Measurements from ENCODE around the gene RPL27A.

DNA sequence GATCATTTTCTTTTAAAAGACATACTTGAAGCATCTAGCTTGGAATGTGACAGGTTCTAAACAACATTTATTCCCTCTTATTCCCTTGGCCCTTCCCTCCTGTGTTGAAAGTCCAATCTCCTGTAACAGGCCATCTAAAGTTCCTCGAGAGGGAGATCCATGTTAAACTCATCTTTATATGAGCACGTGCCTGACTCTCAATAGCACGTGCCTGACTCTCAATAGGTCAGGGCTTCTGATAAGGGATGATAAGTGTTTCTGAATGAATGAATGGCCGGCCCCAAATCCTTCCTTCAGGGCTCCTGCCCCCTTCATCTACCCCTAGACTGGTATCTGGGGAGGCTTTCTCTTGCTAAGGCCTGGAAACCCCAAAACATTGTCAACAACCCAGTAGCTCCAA is 27.2 kb downstream of the RPL27A start:
- TF ChIP-seq, protein P1, sequence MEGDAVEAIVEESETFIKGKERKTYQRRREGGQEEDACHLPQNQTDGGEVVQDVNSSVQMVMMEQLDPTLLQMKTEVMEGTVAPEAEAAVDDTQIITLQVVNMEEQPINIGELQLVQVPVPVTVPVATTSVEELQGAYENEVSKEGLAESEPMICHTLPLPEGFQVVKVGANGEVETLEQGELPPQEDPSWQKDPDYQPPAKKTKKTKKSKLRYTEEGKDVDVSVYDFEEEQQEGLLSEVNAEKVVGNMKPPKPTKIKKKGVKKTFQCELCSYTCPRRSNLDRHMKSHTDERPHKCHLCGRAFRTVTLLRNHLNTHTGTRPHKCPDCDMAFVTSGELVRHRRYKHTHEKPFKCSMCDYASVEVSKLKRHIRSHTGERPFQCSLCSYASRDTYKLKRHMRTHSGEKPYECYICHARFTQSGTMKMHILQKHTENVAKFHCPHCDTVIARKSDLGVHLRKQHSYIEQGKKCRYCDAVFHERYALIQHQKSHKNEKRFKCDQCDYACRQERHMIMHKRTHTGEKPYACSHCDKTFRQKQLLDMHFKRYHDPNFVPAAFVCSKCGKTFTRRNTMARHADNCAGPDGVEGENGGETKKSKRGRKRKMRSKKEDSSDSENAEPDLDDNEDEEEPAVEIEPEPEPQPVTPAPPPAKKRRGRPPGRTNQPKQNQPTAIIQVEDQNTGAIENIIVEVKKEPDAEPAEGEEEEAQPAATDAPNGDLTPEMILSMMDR (IDR thresholded peaks at IDR 0.05; ENCODE audit: control extremely low read depth in 1 of 3, insufficient read depth in 1 of 3, low read depth in 1 of 3, low read length in 3 of 3), result no peak
- TF ChIP-seq JUN (IDR thresholded peaks at IDR 0.05; ENCODE audit: low read depth, low read length) (no peak), GABPA (IDR thresholded peaks at IDR 0.05; ENCODE audit: borderline replicate concordance, insufficient read depth, low read length) (no peak), EZH2 (IDR thresholded peaks at IDR 0.05; ENCODE audit: low read depth, low read length, severe bottlenecking) (no peak), EGR1 (IDR thresholded peaks at IDR 0.05; ENCODE audit: borderline replicate concordance, low read depth, low read length) (no peak), FOSL1 (IDR thresholded peaks at IDR 0.05; ENCODE audit: insufficient read depth, low read depth, low read length) (no peak), SRF (IDR thresholded peaks at IDR 0.05; ENCODE audit: low read depth, low read length) (no peak)

All from H1 (cell line).